ENCODE data around the gene TMEM190.

Gene TMEM190

GRCh38 chr19:55423225-55424005, 46.8 kb downstream of the TMEM190 start:
- DNase-seq (ENCODE audit: low read depth), result no peak

GRCh38 chr19:55424518-55424917, 47.9 kb downstream of the TMEM190 start:
- DNase-seq (ENCODE audit: low read depth), result no peak

- DNase-seq (ENCODE audit: low read depth), result no peak
These were observed 49.4 kb downstream of the TMEM190 start for GRCh38 chr19:55426042-55426441.

All from activated T-helper 1 cell treated with Interleukin-2 at 50 U/mL for 16 hours (primary cell).